Astrocyte (in vitro differentiated cells and primary cell): ENCODE results near the gene NES.

Source experiments
- CTCF ChIP-seq: IDR thresholded peaks from 2 replicates; pipeline ENCODE4 v1.5.1; 2011; ENCODE audit warnings: low read depth, mild to moderate bottlenecking, inconsistent platforms, low read length, moderate library complexity; ENCODE audit not compliant: insufficient read depth
- EZH2 ChIP-seq: IDR thresholded peaks from 2 replicates; pipeline ENCODE4 v1.6.1; 2012; ENCODE audit warnings: mild to moderate bottlenecking, low read length, inconsistent platforms; ENCODE audit not compliant: insufficient read depth

DNA sequence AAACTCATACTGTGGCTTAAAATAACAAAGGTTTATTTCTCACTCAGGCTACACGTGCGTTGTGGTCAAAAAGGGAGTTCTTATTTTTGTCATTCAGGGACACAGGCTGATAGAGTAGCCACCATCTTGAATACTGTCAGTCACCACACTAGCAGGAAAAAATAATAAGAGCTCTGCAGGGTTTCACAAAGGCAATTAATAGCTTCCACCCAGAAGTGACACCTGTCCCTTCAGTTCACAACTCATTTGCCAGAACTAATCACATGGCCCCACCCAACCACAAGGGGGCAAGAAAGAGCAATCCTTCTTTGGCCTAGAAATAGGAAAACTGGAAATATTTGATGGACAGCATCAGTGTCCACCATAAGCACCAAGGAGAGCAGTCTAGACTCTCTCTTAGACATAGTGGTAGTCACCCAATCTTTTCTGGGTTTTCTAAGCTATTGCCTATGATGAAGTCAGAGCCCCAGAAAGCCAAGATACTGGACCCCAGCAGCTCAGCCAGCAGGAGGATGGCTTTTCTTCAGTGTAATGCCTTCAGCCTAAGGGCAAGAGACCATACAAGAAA is 49.8 kb downstream of the NES start:
- TF ChIP-seq CTCF, result peak; percentile 76
- no peak for TF ChIP-seq EZH2
